ENCODE results near the gene KCNJ1. TPM values are rescaled to one million over a fixed set of nuclear protein-coding genes. Genes with fewer than 3 reads are reported as not detected.

The KCNJ1 gene
- total RNA-seq, 6 experiments from 2014 or later, result not detected

DNA sequence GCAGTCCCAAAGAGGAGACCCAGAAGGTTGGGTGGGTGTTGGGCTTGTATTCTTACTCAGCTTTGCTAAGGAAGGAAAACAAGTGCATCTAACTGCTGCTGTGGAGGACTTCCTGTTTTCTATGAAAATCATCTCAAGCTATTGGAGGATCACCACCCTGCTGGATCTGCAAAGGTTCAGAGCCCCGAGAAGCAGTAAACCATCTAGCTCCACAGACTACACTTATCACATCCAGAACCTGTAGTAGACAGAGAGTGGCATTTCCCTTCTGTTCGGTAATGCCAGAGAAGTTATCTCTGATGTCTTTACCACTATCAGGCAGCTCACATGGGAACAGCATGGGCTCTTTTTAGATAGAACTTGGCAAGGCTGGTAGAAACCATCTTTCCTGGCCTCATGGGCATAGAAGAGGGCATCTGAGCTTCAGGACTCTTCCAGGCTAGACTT is 21.7 kb downstream of the KCNJ1 start:
- no peak for ATAC-seq

DNA sequence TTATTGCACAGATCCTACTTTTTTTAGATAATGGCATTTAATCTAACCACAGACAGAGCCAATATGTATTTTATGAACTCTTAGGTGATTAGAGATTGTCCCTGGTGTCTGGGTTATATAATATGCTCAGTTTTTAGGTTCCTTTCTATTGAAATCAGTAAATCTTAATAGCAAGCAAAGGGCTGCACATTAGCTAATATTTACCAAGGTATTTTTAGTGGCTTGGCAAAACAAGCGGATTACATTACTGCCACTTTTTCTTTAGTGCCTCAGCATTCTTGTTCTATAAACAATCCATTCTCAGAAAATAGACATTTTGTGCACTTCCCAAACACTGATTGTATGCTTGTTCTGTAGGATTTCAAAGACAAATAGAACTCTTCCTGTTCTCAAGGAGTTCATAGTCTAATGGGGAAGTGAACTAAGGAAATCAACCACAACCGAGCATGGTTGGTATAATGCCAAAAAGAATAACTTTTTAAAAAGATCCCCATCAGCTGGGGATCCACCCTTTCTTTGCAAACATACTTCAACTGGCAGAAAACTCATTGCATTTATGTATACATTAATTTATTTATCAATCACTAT is 23.8 kb downstream of the KCNJ1 start:
- no peaks in the 10 kb centered on the region for H3K36me3 ChIP-seq
- 21% methylated on average over 2 of the region's 2 CpGs for WGBS (ENCODE audit: insufficient coverage, low coverage, low lambda C conversion rate, missing lambda C conversion rate)
- peak in 2 of 4 donors; percentile 24 to 38 for ATAC-seq
- no peaks in the 10 kb centered on the region for H3K9me3 ChIP-seq
- no peak for DNase-seq
- H3K27me3 ChIP-seq, result no peaks in the 10 kb centered on the region
- H3K4me3 ChIP-seq, result no peak overlapping the region
- H3K4me1 ChIP-seq, result no peaks in the 10 kb centered on the region
- TF ChIP-seq, protein P1, sequence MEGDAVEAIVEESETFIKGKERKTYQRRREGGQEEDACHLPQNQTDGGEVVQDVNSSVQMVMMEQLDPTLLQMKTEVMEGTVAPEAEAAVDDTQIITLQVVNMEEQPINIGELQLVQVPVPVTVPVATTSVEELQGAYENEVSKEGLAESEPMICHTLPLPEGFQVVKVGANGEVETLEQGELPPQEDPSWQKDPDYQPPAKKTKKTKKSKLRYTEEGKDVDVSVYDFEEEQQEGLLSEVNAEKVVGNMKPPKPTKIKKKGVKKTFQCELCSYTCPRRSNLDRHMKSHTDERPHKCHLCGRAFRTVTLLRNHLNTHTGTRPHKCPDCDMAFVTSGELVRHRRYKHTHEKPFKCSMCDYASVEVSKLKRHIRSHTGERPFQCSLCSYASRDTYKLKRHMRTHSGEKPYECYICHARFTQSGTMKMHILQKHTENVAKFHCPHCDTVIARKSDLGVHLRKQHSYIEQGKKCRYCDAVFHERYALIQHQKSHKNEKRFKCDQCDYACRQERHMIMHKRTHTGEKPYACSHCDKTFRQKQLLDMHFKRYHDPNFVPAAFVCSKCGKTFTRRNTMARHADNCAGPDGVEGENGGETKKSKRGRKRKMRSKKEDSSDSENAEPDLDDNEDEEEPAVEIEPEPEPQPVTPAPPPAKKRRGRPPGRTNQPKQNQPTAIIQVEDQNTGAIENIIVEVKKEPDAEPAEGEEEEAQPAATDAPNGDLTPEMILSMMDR (IDR thresholded peaks at IDR 0.05), result no peak
- no peak for TF ChIP-seq POLR2A (IDR thresholded peaks at IDR 0.05)
- intact Hi-C loops (cut with DNase I), result no loop called here
- no peak overlapping the region for H3K27ac ChIP-seq

More for the DNA sequence above, 21.7 kb downstream of the KCNJ1 start:
- H3K4me1 ChIP-seq, result no peaks in the 10 kb centered on the region
- DNase-seq, result no peak
- H3K27me3 ChIP-seq, result no peaks in the 10 kb centered on the region
- no peaks in the 10 kb centered on the region for H3K9me3 ChIP-seq
- no peak overlapping the region for H3K4me3 ChIP-seq
- no peak overlapping the region for H3K27ac ChIP-seq
- TF ChIP-seq, protein P1 (IDR thresholded peaks at IDR 0.05), result no peak
- no peak for TF ChIP-seq POLR2A (IDR thresholded peaks at IDR 0.05)
- no peaks in the 10 kb centered on the region for H3K36me3 ChIP-seq
- WGBS (ENCODE audit: insufficient coverage, low coverage, low lambda C conversion rate, missing lambda C conversion rate), result 41% methylated on average over 2 of the region's 2 CpGs
- intact Hi-C loops (cut with DNase I), result no loop called here

DNA sequence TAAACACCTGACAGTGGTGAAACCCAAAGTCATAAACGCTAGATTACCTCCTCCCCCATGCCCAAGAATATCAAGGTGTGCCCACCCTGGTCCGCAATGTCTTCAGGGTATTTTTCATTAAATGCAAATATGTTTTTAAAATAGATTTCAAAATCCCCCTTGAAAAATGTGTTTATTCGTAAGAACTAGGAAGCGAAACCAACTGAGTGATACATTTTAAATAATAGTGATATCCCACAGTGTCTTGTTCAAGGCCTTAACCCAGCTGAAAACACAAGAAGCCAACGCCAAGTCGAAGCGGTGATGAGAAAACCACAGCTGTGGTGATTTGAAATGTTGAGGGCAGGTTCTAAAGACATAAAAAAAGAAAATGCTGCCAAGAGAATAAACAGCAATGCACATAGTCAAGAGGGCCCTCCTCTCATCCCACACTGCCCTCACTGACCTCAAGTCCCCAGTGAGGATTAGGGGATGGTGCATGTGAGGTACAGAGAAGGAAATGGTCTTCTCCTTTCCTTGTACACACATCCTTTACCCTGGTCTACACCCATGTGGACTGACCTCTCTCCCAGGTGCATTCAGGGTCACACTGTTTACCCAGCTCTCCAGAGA is 25.5 kb downstream of the KCNJ1 start:
- H3K36me3 ChIP-seq, result no peaks in the 10 kb centered on the region
- ATAC-seq, result peak in 2 of 4 donors; percentile 16 to 60
- no peak for DNase-seq
- no peaks in the 10 kb centered on the region for H3K9me3 ChIP-seq
- intact Hi-C loops (cut with DNase I), result no loop called here
- 68% methylated on average over 7 of the region's 7 CpGs for WGBS (ENCODE audit: insufficient coverage, low coverage, low lambda C conversion rate, missing lambda C conversion rate)
- H3K4me1 ChIP-seq, result no peaks in the 10 kb centered on the region
- H3K4me3 ChIP-seq, result no peak overlapping the region
- H3K27me3 ChIP-seq, result no peaks in the 10 kb centered on the region
- no peak overlapping the region for H3K27ac ChIP-seq
- TF ChIP-seq, protein P1 (IDR thresholded peaks at IDR 0.05), result no peak
- TF ChIP-seq POLR2A (IDR thresholded peaks at IDR 0.05), result no peak

DNA sequence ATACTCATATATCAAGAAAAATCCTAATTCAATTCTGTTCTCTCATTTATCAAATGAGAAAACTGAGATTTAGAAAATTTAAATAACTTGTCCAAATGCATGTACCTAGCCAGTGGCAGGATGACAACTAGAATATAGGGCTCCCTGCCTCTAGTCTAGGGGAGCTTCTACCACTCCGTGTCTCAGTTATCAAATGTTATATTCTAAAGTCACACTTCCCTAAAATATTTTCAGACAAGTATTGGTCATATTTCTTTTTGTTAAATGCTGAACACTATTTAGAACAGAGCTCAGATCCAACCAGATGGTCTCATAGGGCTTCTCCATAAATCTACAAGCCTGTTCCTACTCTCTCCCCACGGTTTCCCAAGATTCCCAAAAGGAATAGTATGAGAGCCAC is 26.3 kb downstream of the KCNJ1 start:
- Histone ChIP-seq H3K4me1 (no peaks in the 10 kb centered on the region), H3K27me3 (no peaks in the 10 kb centered on the region), H3K9me3 (no peaks in the 10 kb centered on the region), H3K36me3 (no peaks in the 10 kb centered on the region), H3K27ac (no peak overlapping the region), H3K4me3 (no peak overlapping the region)
- ATAC-seq (no peak), DNase-seq (no peak)
- no peak for TF ChIP-seq POLR2A (IDR thresholded peaks at IDR 0.05)
- TF ChIP-seq, protein P1 (IDR thresholded peaks at IDR 0.05), result no peak
- whole genome bisulfite sequencing (ENCODE audit: insufficient coverage, low coverage, low lambda C conversion rate, missing lambda C conversion rate), result 56% methylated on average over 2 of the region's 2 CpGs
- intact Hi-C loops (cut with DNase I), result no loop called here

Data from right lobe of liver (tissue), 6 donors.